Kidney tubule cell (primary cell): ENCODE results near the gene TTLL11.
"Not testable (repeated sequence)": the region's sequence is repeated elsewhere in the genome, so short reads cannot be mapped to it uniquely, and the experiment has no call there.

Source experiments
- DNase-seq: peaks from one replicate; pipeline ENCODE4 v3.0.0-alpha.2; 2018; ENCODE audit warnings: low spot score

TTLL11 gene

DNA sequence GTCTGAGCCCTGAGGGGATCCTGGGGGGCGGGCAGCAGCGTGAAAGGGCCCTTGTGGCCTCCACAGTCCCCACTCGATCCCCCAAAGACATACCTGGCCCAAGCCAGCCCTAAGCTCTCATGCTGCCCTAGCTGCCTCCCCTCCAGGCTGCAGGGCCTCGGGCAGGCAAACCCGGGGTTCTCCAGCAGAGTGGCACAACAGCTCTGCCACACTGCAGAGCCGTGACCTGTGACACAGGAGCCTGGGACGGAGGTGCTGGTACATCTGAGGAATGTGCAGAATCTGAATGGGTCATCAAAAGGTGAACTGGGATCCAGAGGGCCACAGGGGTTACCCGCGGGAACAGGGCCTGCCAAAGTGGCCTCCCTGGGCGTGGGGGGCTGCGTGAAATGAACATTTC, 278.5 kb downstream of the TTLL11 start:
- no peak for DNase-seq

DNA sequence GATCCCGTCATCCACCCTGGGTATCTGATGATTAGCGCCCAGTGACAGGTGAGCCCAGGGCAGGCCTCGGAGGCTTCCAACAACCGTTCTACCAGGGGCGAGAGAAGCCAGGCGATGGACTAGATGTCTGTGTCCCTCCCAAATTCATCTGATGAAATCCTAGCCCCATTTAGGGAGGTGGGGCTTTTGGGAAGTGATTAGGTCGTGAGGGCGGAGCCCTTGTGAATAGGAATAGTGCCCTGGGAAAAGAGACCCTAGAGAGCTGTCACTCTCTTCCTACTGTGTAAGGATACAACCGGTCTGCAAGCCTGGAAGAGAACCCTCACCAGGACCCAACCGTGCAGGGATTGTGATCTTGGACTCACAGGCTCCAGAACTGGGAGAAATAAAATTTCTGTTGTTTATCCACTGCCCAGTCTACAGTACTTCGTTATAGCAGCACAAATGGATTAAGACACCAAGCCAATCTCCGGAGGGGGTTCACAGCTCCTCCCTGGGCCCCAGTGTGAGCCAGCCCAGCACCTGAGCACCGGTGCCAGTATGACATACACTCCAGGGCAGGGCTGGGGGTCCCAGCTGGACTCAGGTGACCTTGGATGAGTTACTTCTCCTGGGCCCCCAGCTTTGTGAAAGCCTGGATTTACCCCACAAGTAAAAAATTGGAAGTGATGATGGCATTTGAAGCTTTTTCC, 279.4 kb downstream of the TTLL11 start:
- DNase-seq, result no peak

DNA sequence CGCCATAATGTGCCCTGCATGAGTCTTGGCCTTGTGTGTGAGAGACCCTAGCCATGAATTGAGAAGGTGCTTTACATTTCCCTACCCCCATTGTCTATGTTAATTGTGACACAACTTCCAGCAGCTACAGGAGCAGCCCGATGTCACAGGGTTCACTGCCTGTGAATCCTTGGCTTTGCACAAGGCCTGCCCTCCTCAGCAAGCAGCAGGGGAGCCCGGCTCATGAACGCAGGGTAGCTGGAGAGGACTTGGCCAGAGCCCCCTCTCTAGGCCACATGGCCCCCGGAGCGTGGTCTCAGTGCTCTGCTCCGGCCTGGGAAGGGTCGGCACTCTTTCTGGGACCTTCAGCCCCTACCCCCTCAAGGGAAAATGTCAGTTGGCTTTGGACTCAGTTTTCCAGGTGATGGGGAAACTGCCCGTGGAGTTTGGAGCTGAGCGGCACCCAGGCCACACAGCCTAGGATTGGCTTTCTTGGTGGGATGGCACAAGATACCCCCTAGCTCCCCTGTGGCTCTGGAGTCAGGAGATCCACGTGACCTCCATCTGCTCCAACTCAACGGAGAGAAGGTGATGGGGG, 280.9 kb downstream of the TTLL11 start:
- DNase-seq, result no peak

DNA sequence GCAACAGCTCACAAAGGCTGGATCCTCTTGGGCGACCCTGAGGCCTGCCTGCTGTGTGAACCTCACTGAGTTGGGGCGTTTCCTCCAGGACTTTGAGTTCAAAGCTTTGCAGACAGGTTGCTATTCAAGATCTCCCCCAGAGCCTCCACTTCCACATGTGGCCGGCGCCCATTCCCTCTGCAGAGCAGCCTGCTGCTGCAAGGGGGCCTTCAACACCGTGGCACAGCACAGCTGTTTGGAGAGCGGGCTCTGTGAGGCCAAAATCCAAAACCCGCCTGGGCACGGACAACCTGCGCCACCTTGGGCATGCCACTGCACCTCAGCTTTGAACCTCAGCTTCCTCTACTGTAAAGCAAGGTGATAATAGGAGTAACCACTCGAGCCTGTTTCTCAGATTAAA, 281.4 kb downstream of the TTLL11 start:
- no peak for DNase-seq

DNA sequence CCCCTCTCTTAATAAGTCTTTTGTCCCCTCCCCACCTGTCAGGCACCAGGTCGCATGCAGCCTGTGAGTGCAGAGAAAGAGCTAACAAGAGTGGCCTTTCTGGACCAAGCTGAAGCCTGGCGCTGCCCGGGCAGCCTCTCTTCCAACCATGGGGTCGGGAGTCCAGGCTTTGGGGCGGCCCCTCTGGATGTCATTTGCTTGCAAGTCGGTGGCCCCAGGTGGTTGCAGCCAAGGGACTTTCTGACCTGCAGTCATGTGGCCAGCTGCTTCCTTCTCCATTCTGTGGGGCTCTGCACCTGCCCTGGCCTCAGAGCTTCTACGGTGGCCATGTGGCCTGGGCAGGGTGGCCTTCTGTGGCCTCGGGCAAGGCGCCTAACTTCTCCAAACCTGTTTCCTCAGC, 282.0 kb downstream of the TTLL11 start:
- no peak for DNase-seq

DNA sequence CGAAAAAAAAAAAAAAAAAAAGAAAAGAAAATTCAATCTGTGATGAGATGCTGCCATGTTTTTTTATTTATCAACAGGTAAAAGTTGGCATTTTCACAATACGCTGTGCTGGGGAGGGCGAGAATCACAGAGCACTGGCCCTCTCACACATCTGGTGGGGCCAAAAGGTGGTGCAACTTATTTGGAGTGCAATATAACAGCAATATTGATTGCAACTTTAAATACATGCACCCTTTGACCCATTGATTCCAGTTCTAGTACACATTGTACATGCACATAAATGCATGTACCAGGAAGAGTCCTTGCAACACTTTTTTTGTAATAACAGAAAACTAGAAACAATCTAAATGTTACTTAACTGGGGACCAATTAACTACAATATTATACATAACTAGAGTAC, 282.6 kb downstream of the TTLL11 start:
- no peak for DNase-seq

DNA sequence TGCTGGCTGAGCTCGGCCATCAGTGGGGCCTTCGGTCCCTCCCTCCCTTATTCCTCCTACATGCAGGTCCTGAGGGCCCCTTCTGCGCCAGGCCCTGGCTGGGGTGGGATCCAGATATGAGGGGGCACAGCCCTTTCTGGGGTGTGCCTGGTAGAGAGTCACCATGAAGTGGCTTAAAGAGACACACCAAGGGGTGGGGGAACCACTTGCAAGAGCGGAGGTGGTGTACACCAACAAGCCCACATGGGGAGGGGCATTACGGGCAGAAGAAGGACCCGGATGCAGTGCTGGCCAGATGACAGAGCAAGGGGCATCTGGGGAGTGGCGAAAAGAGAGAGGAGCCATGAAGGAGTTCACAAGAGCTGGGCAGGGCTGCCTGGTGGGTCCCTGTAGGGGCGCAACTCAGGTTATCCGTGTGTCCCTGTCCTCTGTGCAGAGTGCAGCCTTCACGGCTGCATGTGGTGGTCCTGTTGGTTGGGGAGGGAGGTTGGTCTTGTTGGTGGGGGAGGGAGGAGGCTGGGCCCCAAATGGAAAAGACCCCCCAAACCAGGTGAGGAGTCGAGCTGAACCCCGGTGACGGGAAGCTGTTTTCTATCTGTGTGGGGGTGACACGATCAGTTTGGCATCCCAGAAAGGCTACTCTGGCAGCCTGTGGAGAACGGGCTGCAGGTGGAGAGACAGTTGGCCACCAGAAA, 283.6 kb downstream of the TTLL11 start:
- no peak for DNase-seq

DNA sequence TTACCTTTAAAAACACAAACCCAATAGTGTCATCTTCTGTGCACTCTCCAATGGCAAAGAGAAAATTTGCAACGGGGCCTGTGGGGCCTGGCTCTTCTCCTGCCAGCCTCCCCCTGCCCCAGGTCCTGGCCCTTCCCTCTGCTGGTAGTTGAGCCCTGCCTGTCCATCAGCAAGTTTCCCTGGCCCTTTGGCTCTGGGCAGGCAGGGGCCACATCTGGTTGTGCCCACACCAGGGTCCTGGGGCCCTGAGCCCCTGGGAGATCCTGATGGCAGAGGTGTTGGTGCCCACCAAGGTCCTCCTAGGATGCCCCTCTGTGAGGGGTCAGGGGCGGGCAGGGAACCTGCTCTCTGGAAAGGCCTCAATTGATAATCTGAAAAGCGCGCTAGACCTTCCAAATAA, 284.3 kb downstream of the TTLL11 start:
- DNase-seq, result no peak

DNA sequence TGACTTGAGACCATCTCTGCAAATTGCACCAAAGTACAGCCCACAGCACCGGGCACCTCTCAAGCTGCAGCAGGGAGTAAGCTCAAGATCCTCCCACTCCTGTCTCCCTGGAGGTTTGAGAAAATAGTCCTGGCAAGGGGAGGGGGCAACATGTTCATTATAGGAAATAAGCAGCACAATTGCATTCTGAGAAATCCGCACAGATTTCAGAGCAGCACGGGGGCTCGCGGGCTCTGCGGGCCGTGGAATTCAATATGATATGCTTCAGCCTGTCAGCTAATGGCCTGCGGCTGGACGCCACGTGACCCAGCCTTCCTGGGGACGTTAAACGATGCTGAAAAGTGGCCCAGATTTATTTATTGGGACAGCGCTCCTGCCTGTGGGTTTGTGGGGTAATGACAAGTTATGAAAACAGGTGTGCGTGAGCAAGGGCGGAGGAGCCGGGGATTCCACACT, 285.3 kb downstream of the TTLL11 start:
- DNase-seq, result no peak

DNA sequence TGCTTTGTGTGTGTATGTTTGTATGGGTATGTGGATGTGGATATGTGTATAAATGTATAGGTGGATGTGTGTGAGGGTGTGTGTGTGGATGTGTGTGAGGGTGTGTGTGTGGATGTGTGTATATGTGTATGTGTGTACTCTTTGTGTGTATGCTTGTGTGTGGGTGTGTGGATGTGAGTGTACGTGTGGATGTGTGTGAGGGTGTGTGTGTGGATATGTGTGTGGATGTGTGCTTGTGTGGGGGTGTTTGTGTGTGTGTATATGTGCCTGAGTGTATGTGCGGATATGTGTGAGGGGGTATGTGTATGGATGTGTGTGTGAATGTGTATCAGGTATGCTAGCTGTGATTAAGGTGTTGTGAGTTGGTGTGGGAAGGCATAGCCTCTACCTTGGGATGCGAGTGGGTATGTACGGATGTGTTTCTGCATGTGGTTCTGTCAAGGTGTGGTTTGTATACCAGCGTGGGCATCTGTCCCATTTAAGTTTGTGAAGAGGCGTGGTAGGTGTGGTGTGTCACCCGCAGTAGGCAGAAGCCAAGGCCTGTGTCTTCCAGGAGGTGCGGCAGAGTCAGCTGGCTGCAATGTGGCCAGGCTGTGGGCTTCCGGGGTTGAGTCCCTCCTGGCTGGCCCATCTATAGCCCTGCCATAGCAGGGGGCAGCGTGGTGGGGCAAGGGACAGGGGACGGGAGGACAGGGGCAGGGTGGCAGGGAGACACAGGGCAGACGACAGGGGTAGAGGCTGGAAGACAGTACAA, 285.9 kb downstream of the TTLL11 start:
- DNase-seq, result no peak

DNA sequence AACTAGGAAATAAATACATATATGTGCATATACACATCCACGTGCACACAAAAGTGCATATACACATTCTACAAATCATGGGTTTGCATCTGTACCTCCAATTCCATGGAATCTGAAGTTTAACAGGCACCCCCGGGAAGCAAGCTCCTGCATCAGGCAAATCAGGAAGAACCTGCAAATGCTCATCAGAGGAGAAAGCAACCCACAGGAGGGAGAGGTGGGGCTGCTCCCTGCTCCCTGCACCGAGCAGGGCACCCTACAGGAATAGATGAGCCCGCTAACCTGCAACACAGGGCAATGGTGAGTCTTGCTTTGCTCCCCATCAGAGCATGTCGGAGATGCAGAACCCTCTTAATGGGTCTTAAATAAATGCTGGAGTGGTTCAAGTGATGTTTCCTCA, 290.4 kb downstream of the TTLL11 start:
- no peak for DNase-seq

DNA sequence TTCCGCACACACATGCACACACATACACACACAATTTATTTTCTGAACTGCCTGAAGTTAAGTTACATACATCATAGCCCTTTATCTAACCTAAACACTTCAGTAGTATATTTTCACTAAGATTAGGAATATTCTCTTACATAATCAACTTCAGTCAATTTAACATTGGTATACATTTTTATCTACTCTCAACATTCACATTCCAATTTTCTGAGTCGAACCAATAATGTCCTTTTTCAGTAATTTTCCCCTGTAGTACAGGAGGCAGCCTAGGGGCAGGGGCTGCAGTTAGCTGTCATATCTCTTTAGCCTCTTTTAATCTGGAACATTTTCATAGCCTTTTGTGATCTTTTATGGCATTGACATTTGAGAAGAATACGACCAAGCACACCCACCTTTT, 291.5 kb downstream of the TTLL11 start:
- no peak for DNase-seq

DNA sequence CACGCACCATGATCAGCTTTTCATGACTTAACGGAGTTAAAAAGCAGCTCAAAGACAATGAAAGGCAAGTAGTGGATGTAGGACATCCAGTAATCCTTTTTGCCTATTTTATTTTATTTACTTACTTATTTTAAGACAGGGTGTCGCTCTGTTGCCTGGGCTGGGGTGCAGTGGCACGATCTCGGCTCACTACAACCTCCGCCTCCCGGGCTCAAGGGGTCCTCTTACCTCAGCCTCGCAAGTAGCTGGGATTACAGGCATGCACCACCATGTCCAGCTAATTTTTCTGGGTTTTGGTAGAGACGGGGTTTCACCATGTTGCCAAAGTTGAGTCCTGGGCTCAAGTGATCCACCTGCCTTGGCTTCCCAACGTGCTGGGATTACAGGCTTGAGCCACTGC, 292.7 kb downstream of the TTLL11 start:
- no peak for DNase-seq

DNA sequence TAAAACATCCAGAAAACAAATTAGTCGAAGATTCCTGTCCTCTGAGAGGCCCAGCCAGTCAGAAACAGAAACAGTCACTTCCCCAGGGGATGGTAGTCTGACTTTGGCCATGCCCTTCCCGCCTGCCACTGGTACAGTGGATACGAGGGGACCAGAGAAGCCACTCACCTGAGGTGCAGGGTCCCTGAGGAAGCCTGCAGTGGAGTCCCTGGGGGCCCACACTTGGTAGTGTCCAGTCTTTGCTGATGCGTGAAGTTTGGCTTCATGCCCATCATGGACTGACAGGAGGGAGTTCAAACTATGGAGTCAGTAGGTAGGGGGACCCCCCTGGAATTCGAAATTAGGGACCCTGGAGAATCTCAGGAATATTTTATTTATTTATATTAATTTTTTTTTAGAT, 294.2 kb downstream of the TTLL11 start:
- no peak for DNase-seq

DNA sequence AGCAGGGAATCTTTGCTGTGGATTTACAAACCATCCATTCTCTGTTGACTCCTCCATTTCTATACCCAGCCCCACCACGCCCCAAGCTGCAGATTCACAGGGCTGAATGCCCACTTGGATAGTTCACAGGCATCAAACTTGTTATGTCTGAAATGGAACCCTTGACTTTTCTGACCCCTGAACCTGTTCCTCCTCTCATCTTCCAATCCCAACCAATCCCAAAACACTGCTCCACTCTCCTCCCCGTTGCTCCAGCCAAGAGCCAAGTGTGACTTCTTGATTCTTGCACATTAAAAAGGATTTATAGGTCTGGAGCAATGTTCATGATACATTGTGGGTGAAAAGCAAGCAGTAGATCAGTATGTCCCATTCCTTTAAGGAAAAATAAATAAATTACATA, 296.0 kb downstream of the TTLL11 start:
- DNase-seq, result no peak

DNA sequence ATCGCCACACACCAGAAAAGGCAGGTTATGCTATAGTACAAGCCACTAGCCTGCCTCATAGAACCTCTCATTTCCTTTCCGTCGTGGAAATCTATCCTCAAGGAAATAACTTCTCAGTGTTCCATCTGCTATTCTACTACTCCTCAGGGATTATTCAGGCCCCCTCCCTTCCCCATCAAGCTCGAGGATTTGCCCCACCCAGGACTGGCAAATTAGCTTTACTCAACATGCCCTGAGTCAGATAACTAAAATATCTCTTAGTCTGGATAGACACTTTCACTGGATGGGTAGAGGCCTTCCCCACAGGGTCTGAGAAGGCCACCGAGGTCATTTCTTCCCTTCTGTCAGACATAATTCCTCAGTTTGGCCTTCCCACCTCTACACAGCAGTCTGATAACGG, 298.8 kb downstream of the TTLL11 start:
- DNase-seq, result not testable (repeated sequence)

DNA sequence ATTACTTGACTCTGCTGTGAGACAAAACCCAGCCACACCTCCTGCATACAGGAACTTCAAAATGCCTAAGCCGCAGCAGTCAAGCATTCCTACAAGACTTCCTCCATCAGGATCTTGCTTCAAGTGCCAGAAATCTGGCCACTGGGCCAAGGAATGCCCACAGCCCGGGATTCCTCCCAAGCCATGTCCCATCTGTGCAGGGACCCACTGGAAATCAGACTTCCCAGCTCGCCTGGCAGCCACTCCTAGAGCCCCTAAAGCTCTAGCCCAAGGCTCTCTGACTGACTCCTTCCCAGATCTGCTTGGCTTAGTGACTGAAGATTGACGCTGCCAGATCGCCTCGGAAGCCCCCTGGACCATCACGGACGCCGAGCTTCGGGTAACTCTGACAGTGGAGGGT, 300.6 kb downstream of the TTLL11 start:
- DNase-seq, result not testable (repeated sequence)

DNA sequence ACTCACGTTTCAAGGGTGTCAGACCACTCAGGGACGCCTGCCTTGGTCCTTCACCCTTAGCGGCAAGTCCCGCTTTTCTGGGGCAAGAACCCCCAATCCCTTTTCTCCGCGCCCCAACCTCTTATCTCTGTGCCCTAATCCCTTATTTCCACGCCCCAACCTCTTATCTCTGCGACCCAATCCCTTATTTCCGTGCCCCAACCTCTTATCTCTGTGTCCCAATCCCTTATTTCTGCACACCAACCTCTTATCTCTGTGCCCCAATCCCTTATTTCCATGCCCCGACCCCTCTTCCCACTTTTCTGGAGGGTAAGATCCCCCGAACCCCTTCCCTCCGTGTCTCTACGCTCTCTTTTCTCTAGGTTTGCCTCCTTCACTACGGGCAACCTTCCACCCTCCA, 302.3 kb downstream of the TTLL11 start:
- no peak for DNase-seq

DNA sequence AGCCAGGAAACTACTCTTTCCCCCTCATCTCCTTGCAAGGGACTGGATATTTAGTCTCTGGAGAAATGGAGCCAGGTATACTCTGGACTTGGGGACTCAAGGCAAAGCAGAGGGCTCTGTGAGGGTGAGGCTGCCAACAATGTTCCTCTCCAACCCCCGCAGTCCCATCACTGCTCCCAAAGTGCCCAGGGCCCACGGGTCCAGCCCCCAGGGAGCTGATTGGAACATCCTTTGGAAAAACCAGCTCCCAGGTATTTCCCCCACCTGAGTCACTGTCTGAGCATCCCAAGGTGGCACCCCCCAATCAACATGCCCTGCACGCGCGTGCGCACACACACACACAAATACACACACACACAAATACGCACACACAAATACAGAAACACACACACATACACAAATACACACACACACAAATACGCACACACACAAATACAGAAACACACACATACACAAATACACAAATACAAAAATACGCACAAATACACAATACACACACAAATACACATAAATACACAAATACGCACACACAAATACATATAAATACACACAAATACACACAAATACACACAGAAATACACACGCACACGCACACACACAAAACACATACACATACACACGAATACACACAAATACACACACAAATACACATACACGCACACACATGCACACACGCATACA, 304.3 kb downstream of the TTLL11 start:
- peak; percentile 54 for DNase-seq

DNA sequence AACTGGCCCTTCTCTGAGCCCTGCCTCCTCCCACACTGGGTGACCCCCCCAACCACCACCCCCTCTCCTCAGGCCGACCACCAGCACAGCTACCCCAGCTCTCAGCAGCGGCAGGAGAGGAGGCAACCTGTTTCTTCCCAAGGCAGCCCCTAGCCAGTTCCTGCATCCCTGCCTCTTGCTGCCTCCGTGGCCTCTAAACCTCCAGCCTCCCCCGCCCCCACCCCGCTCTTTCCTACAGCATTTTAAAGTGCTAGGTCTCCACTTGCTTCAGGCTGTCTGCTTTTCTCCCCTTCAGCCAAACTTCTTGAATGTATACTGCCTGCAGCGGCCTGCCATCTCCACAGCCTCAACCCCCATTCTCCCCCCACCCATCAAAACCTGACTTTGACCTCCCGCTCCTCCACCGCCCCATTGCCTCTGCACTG, 306.1 kb downstream of the TTLL11 start:
- DNase-seq, result no peak

DNA sequence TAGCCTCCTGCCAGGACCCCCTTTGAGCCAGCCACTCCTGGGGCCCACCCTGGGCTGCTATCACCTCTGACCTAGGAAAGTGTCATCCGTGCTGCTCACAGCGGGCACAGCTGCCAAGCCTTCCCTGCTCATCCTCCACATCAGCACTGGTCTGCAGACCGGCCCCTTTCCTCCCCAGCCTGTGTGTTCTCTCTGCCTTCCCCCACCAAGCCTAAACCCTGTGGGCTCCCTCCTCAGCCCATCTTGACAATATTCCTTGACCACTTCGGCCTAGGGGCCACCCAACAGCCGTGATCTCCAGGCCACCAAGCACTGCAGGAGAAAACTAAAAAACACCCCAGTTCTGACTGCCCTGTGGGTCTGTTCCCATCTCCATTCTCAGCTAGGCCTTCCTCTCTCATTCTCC, 306.6 kb downstream of the TTLL11 start:
- DNase-seq, result no peak
